ENCODE measurements around the gene RNF144A.

GRCh38 chr2:7017671-7018281 lies 100.6 kb downstream of the RNF144A start:
- no peak for TF ChIP-seq CTCF (conservative IDR thresholded peaks at IDR 0.05 in 1 of 2, IDR thresholded peaks at IDR 0.05 in 1 of 2; ENCODE audit: low read depth in 1 of 2, low read length in 2 of 2)
- no peak for TF ChIP-seq EZH2 (IDR thresholded peaks at IDR 0.05; ENCODE audit: low read length, missing control alignments)
